ENCODE results near the gene ROBO3. TPM values are rescaled to one million over a fixed set of nuclear protein-coding genes. Genes with fewer than 3 reads are reported as not detected.

Gene ROBO3
- 23.3 TPM for polyA plus RNA-seq (2013, experiment 1 of 2)
- polyA plus RNA-seq (2013, experiment 2 of 2) = 20.1 TPM

GRCh38 chr11:124865181-124865901 lies at the start of gene ROBO3:
Gene ROBO3 (plus strand): TSS chr11:124865432. CDS start chr11:124865578, 146 bp downstream.
- no peak within 1 kb of the TSS for H3K27ac ChIP-seq (ENCODE audit: low read depth, low read length, severe bottlenecking)
- peaks cover 3% of the 10 kb centered on the region for H3K9me3 ChIP-seq (ENCODE audit: control insufficient read depth, low read length)
- WGBS, 2 experiments (ENCODE audit: insufficient coverage in 2 of 2) = 2 to 6% methylated on average over 12 to 45 of the region's 53 CpGs
- H3K36me3 ChIP-seq (ENCODE audit: control insufficient read depth, insufficient read depth, low read length) = no peaks in the 10 kb centered on the region
- H3K4me1 ChIP-seq (ENCODE audit: control insufficient read depth, insufficient read depth, low read length, poor library complexity, severe bottlenecking) = peaks cover 21% of the 10 kb centered on the region
- peak within 1 kb of the TSS; percentile 18 for H3K4me3 ChIP-seq (ENCODE audit: extremely low read depth, insufficient read depth, low read length, poor library complexity, severe bottlenecking)

GRCh38 chr11:124817036-124817435 lies 48.2 kb upstream of the ROBO3 start:
- H3K27ac ChIP-seq (ENCODE audit: low read depth, low read length, severe bottlenecking) = no peak overlapping the region
- H3K4me3 ChIP-seq (ENCODE audit: extremely low read depth, insufficient read depth, low read length, poor library complexity, severe bottlenecking) = no peak overlapping the region
- 100% methylated on average over 1 of the region's 3 CpGs; no CpG with 5 or more reads in 1 of the 2 experiments for WGBS, 2 experiments (ENCODE audit: insufficient coverage in 2 of 2)
- no peaks in the 10 kb centered on the region for H3K36me3 ChIP-seq (ENCODE audit: control insufficient read depth, insufficient read depth, low read length)
- H3K4me1 ChIP-seq (ENCODE audit: control insufficient read depth, insufficient read depth, low read length, poor library complexity, severe bottlenecking) = peaks cover 10% of the 10 kb centered on the region
- no peaks in the 10 kb centered on the region for H3K9me3 ChIP-seq (ENCODE audit: control insufficient read depth, low read length)

GRCh38 chr11:124821995-124822730 lies 43.1 kb upstream of the ROBO3 start:
- Histone ChIP-seq H3K9me3 (ENCODE audit: control insufficient read depth, low read length) (no peaks in the 10 kb centered on the region), H3K36me3 (ENCODE audit: control insufficient read depth, insufficient read depth, low read length) (no peaks in the 10 kb centered on the region), H3K4me1 (ENCODE audit: control insufficient read depth, insufficient read depth, low read length, poor library complexity, severe bottlenecking) (no peaks in the 10 kb centered on the region), H3K4me3 (ENCODE audit: extremely low read depth, insufficient read depth, low read length, poor library complexity, severe bottlenecking) (no peak overlapping the region), H3K27ac (ENCODE audit: low read depth, low read length, severe bottlenecking) (no peak overlapping the region)
- WGBS, 2 experiments (ENCODE audit: insufficient coverage in 2 of 2) = 83 to 99% methylated on average over 6 of the region's 6 CpGs

GRCh38 chr11:124823512-124824376 lies 41.5 kb upstream of the ROBO3 start:
- H3K4me3 ChIP-seq (ENCODE audit: extremely low read depth, insufficient read depth, low read length, poor library complexity, severe bottlenecking) = no peak overlapping the region
- no peaks in the 10 kb centered on the region for H3K36me3 ChIP-seq (ENCODE audit: control insufficient read depth, insufficient read depth, low read length)
- H3K4me1 ChIP-seq (ENCODE audit: control insufficient read depth, insufficient read depth, low read length, poor library complexity, severe bottlenecking) = no peaks in the 10 kb centered on the region
- WGBS, 2 experiments (ENCODE audit: insufficient coverage in 2 of 2) = 82 to 93% methylated on average over 6 to 7 of the region's 8 CpGs
- H3K27ac ChIP-seq (ENCODE audit: low read depth, low read length, severe bottlenecking) = no peak overlapping the region
- no peaks in the 10 kb centered on the region for H3K9me3 ChIP-seq (ENCODE audit: control insufficient read depth, low read length)

- Histone ChIP-seq H3K4me3 (ENCODE audit: extremely low read depth, insufficient read depth, low read length, poor library complexity, severe bottlenecking) (no peak overlapping the region), H3K27ac (ENCODE audit: low read depth, low read length, severe bottlenecking) (no peak overlapping the region), H3K9me3 (ENCODE audit: control insufficient read depth, low read length) (no peaks in the 10 kb centered on the region), H3K4me1 (ENCODE audit: control insufficient read depth, insufficient read depth, low read length, poor library complexity, severe bottlenecking) (no peaks in the 10 kb centered on the region), H3K36me3 (ENCODE audit: control insufficient read depth, insufficient read depth, low read length) (no peaks in the 10 kb centered on the region)
- 83 to 88% methylated on average over 2 to 3 of the region's 3 CpGs for WGBS, 2 experiments (ENCODE audit: insufficient coverage in 2 of 2)
Measured at GRCh38 chr11:124825876-124826275, 39.4 kb upstream of the ROBO3 start.

- Histone ChIP-seq H3K36me3 (ENCODE audit: control insufficient read depth, insufficient read depth, low read length) (no peaks in the 10 kb centered on the region), H3K4me1 (ENCODE audit: control insufficient read depth, insufficient read depth, low read length, poor library complexity, severe bottlenecking) (no peaks in the 10 kb centered on the region), H3K9me3 (ENCODE audit: control insufficient read depth, low read length) (no peaks in the 10 kb centered on the region), H3K4me3 (ENCODE audit: extremely low read depth, insufficient read depth, low read length, poor library complexity, severe bottlenecking) (no peak overlapping the region), H3K27ac (ENCODE audit: low read depth, low read length, severe bottlenecking) (no peak overlapping the region)
- 79 to 93% methylated on average over 1 to 2 of the region's 3 CpGs for WGBS, 2 experiments (ENCODE audit: insufficient coverage in 2 of 2)
Measured at GRCh38 chr11:124829986-124830385, 35.2 kb upstream of the ROBO3 start.

GRCh38 chr11:124830749-124831148 lies 34.5 kb upstream of the ROBO3 start:
- H3K9me3 ChIP-seq (ENCODE audit: control insufficient read depth, low read length) = no peaks in the 10 kb centered on the region
- H3K4me3 ChIP-seq (ENCODE audit: extremely low read depth, insufficient read depth, low read length, poor library complexity, severe bottlenecking) = no peak overlapping the region
- no peaks in the 10 kb centered on the region for H3K36me3 ChIP-seq (ENCODE audit: control insufficient read depth, insufficient read depth, low read length)
- H3K4me1 ChIP-seq (ENCODE audit: control insufficient read depth, insufficient read depth, low read length, poor library complexity, severe bottlenecking) = no peaks in the 10 kb centered on the region
- 100% methylated on average over 1 to 3 of the region's 3 CpGs for WGBS, 2 experiments (ENCODE audit: insufficient coverage in 2 of 2)
- H3K27ac ChIP-seq (ENCODE audit: low read depth, low read length, severe bottlenecking) = no peak overlapping the region

- H3K4me1 ChIP-seq (ENCODE audit: control insufficient read depth, insufficient read depth, low read length, poor library complexity, severe bottlenecking) = no peaks in the 10 kb centered on the region
- H3K36me3 ChIP-seq (ENCODE audit: control insufficient read depth, insufficient read depth, low read length) = no peaks in the 10 kb centered on the region
- H3K4me3 ChIP-seq (ENCODE audit: extremely low read depth, insufficient read depth, low read length, poor library complexity, severe bottlenecking) = no peak overlapping the region
- no peak overlapping the region for H3K27ac ChIP-seq (ENCODE audit: low read depth, low read length, severe bottlenecking)
- no peaks in the 10 kb centered on the region for H3K9me3 ChIP-seq (ENCODE audit: control insufficient read depth, low read length)
- WGBS, 2 experiments (ENCODE audit: insufficient coverage in 2 of 2) = 90 to 100% methylated on average over 2 of the region's 2 CpGs
Measured at GRCh38 chr11:124831897-124832296, 33.3 kb upstream of the ROBO3 start.

GRCh38 chr11:124832571-124832970 lies 32.7 kb upstream of the ROBO3 start:
- no peaks in the 10 kb centered on the region for H3K36me3 ChIP-seq (ENCODE audit: control insufficient read depth, insufficient read depth, low read length)
- 71 to 93% methylated on average over 1 to 2 of the region's 4 CpGs for WGBS, 2 experiments (ENCODE audit: insufficient coverage in 2 of 2)
- no peaks in the 10 kb centered on the region for H3K4me1 ChIP-seq (ENCODE audit: control insufficient read depth, insufficient read depth, low read length, poor library complexity, severe bottlenecking)
- H3K4me3 ChIP-seq (ENCODE audit: extremely low read depth, insufficient read depth, low read length, poor library complexity, severe bottlenecking) = no peak overlapping the region
- H3K27ac ChIP-seq (ENCODE audit: low read depth, low read length, severe bottlenecking) = no peak overlapping the region
- H3K9me3 ChIP-seq (ENCODE audit: control insufficient read depth, low read length) = no peaks in the 10 kb centered on the region

GRCh38 chr11:124834526-124835180 lies 30.6 kb upstream of the ROBO3 start:
- no CpG with 5 or more reads among the region's 3 CpGs for WGBS, 2 experiments (ENCODE audit: insufficient coverage in 2 of 2)
- Histone ChIP-seq H3K27ac (ENCODE audit: low read depth, low read length, severe bottlenecking) (no peak overlapping the region), H3K4me1 (ENCODE audit: control insufficient read depth, insufficient read depth, low read length, poor library complexity, severe bottlenecking) (peaks cover under 1% of the 10 kb centered on the region), H3K9me3 (ENCODE audit: control insufficient read depth, low read length) (no peaks in the 10 kb centered on the region), H3K4me3 (ENCODE audit: extremely low read depth, insufficient read depth, low read length, poor library complexity, severe bottlenecking) (no peak overlapping the region), H3K36me3 (ENCODE audit: control insufficient read depth, insufficient read depth, low read length) (no peaks in the 10 kb centered on the region)

Data from mesodermal cell (in vitro differentiated cells).